ENCODE measurements around the gene CACFD1.
"Not testable (repeated sequence)": the region's sequence is repeated elsewhere in the genome, so short reads cannot be mapped to it uniquely, and the experiment has no call there.

The CACFD1 gene

GRCh38 chr9:133441571-133441970, 18.2 kb upstream of the CACFD1 start:
- no peak for TF ChIP-seq CTCF (IDR thresholded peaks at IDR 0.05; ENCODE audit: low read depth, low read length)
- Histone ChIP-seq H3K36me3 (no peaks in the 10 kb centered on the region), H3K4me3 (ENCODE audit: low read depth, low read length) (no peak overlapping the region), H3K27me3 (ENCODE audit: insufficient read depth, low read depth, severe bottlenecking) (no peaks in the 10 kb centered on the region), H3K9me3 (ENCODE audit: severe bottlenecking) (no peaks in the 10 kb centered on the region), H3K27ac (no peak overlapping the region)
- DNase-seq = no peak

GRCh38 chr9:133443248-133443647, 16.5 kb upstream of the CACFD1 start:
- TF ChIP-seq CTCF (IDR thresholded peaks at IDR 0.05; ENCODE audit: low read depth, low read length) = no peak
- no peaks in the 10 kb centered on the region for H3K27me3 ChIP-seq (ENCODE audit: insufficient read depth, low read depth, severe bottlenecking)
- no peaks in the 10 kb centered on the region for H3K9me3 ChIP-seq (ENCODE audit: severe bottlenecking)
- no peaks in the 10 kb centered on the region for H3K36me3 ChIP-seq
- H3K27ac ChIP-seq = no peak overlapping the region
- no peak for DNase-seq
- no peak overlapping the region for H3K4me3 ChIP-seq (ENCODE audit: low read depth, low read length)

- no peaks in the 10 kb centered on the region for H3K36me3 ChIP-seq
- H3K4me3 ChIP-seq (ENCODE audit: low read depth, low read length) = no peak overlapping the region
- no peak for TF ChIP-seq CTCF (IDR thresholded peaks at IDR 0.05; ENCODE audit: low read depth, low read length)
- H3K9me3 ChIP-seq (ENCODE audit: severe bottlenecking) = no peaks in the 10 kb centered on the region
- no peak for DNase-seq
- no peaks in the 10 kb centered on the region for H3K27me3 ChIP-seq (ENCODE audit: insufficient read depth, low read depth, severe bottlenecking)
- no peak overlapping the region for H3K27ac ChIP-seq
Observed at GRCh38 chr9:133443982-133444381, 15.8 kb upstream of the CACFD1 start.

- Histone ChIP-seq H3K4me3 (ENCODE audit: low read depth, low read length) (no peak overlapping the region), H3K36me3 (no peaks in the 10 kb centered on the region), H3K27me3 (ENCODE audit: insufficient read depth, low read depth, severe bottlenecking) (no peaks in the 10 kb centered on the region), H3K27ac (no peak overlapping the region), H3K9me3 (ENCODE audit: severe bottlenecking) (no peaks in the 10 kb centered on the region)
- DNase-seq = no peak
- TF ChIP-seq CTCF (IDR thresholded peaks at IDR 0.05; ENCODE audit: low read depth, low read length) = no peak
Observed at GRCh38 chr9:133445293-133445969, 14.3 kb upstream of the CACFD1 start.

GRCh38 chr9:133448487-133448972, 11.2 kb upstream of the CACFD1 start:
- no peak for TF ChIP-seq CTCF (IDR thresholded peaks at IDR 0.05; ENCODE audit: low read depth, low read length)
- H3K27ac ChIP-seq = no peak overlapping the region
- no peaks in the 10 kb centered on the region for H3K9me3 ChIP-seq (ENCODE audit: severe bottlenecking)
- no peak overlapping the region for H3K4me3 ChIP-seq (ENCODE audit: low read depth, low read length)
- no peaks in the 10 kb centered on the region for H3K27me3 ChIP-seq (ENCODE audit: insufficient read depth, low read depth, severe bottlenecking)
- H3K36me3 ChIP-seq = no peaks in the 10 kb centered on the region
- DNase-seq = no peak

GRCh38 chr9:133449760-133450159, 10.0 kb upstream of the CACFD1 start:
- TF ChIP-seq CTCF (IDR thresholded peaks at IDR 0.05; ENCODE audit: low read depth, low read length) = no peak
- no peak for DNase-seq
- no peaks in the 10 kb centered on the region for H3K36me3 ChIP-seq

GRCh38 chr9:133451865-133452264, 7.9 kb upstream of the CACFD1 start:
- H3K4me3 ChIP-seq (ENCODE audit: low read depth, low read length); H3K27me3 ChIP-seq (ENCODE audit: insufficient read depth, low read depth, severe bottlenecking); DNase-seq; H3K36me3 ChIP-seq; H3K27ac ChIP-seq; H3K9me3 ChIP-seq (ENCODE audit: severe bottlenecking): not testable (repeated sequence)

More at GRCh38 chr9:133449760-133450159, 10.0 kb upstream of the CACFD1 start:
- no peak overlapping the region for H3K4me3 ChIP-seq (ENCODE audit: low read depth, low read length)
- H3K27ac ChIP-seq = no peak overlapping the region
- no peaks in the 10 kb centered on the region for H3K9me3 ChIP-seq (ENCODE audit: severe bottlenecking)
- no peaks in the 10 kb centered on the region for H3K27me3 ChIP-seq (ENCODE audit: insufficient read depth, low read depth, severe bottlenecking)

Data from WERI-Rb-1 (cell line).